ENCODE results near the gene KIRREL3.

KIRREL3 gene

DNA sequence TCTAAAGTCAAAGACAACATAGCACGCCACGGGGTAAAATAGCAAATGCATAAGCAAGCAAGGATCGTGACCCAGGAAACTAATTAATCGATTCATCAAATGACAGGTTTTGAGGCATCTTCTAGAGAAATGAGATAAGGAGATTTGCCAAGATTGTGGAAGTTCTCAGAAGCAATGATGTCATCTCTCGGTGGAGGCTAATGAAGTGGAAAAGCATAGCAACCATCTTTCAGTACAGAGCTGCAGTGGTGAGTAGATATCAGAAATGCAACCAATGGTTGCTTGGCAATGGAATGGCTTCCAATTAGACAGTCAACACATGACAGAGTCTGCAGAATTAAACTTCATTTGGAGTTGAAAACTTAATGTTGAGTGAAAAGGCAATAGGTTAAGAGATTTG is 116.0 kb downstream of the KIRREL3 start:
- TF ChIP-seq CTCF (conservative IDR thresholded peaks at IDR 0.05) (no peak), ZFX (IDR thresholded peaks at IDR 0.05) (no peak)
- no peak overlapping the region for H3K27ac ChIP-seq

DNA sequence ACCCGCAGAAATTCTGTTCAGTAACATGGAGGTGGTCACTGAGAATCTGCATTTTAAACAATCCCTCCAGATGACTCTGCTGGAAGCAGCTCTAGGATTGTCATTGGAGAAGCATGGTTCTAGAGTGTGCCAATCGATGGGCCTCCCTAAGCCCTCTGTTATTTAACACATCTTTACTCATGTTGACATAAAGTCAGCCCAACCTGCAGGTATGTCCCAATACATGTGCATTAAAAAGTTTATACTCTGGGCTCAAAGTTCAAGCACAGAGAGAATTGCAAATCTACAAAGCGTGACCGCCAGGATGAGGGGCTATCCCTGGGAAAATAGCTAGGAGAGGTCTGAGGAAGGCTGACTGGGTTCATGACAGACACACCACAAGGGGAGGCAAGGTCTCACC is 116.4 kb downstream of the KIRREL3 start:
- TF ChIP-seq ZFX (IDR thresholded peaks at IDR 0.05) (no peak), CTCF (conservative IDR thresholded peaks at IDR 0.05) (no peak)
- H3K27ac ChIP-seq = no peak overlapping the region

DNA sequence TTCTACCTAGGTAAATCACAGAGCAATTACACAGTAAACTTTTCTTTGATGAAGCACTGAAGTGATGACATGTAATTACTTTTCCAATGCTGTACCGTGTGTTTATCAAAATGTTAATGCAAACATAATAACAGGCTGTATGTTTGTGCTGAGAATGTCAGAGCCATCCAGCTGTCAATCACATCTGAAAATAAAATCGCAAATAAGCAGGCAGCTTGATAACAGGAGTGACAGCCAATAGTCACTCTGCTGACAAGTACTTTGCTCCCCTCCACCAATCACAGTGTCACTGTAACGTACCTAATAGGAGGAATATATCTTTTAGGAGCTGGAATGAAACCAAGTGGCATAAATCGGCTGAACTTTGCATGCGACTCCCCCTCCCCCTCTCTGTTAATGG is 119.7 kb downstream of the KIRREL3 start:
- no peak for TF ChIP-seq ZFX (IDR thresholded peaks at IDR 0.05)
- no peak for TF ChIP-seq CTCF (conservative IDR thresholded peaks at IDR 0.05)
- H3K27ac ChIP-seq = no peak overlapping the region

- no peak overlapping the region for H3K27ac ChIP-seq
- TF ChIP-seq CTCF (conservative IDR thresholded peaks at IDR 0.05) (no peak), ZFX (IDR thresholded peaks at IDR 0.05) (no peak)
Observed at GRCh38 chr11:126879516-126879915, 121.1 kb downstream of the KIRREL3 start.

- no peak overlapping the region for H3K27ac ChIP-seq
- TF ChIP-seq ZFX (IDR thresholded peaks at IDR 0.05) (no peak), CTCF (conservative IDR thresholded peaks at IDR 0.05) (no peak)
Observed at GRCh38 chr11:126878913-126879482, 121.6 kb downstream of the KIRREL3 start.

GRCh38 chr11:126874831-126875230 is 125.7 kb downstream of the KIRREL3 start:
- no peak for TF ChIP-seq ZFX (IDR thresholded peaks at IDR 0.05)
- TF ChIP-seq CTCF (conservative IDR thresholded peaks at IDR 0.05) = peak; percentile 16; the same call in 1 of the 2 replicates

DNA sequence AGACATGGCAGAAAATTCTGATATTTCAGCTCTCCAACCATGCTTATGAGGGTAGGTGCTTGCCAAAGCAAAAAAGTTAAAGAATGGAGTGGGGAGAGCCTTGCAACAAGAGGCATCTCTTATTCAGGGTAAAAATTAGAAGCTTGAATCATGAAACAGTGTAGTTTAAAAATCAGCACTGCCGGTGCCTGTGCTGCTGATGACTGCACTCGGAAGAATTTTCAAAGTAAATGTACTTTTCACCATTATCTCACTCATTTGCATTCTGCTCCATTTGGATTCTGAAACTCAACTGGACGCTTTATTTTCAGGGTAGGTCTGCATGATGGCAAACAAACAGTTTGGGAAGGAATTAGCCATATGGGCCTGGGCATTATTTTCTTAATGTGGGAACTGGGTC is 126.3 kb downstream of the KIRREL3 start:
- no peak for TF ChIP-seq ZFX (IDR thresholded peaks at IDR 0.05)
- no peak for TF ChIP-seq CTCF (conservative IDR thresholded peaks at IDR 0.05)

More at GRCh38 chr11:126874831-126875230, 125.7 kb downstream of the KIRREL3 start:
- H3K27ac ChIP-seq = no peak overlapping the region

More for the DNA sequence above, 126.3 kb downstream of the KIRREL3 start:
- H3K27ac ChIP-seq = no peak overlapping the region
